SH-SY5Y (cell line): Measurements from ENCODE around the gene SEPTIN11.

Experiments
- GATA2 ChIP-seq: IDR thresholded peaks from 2 replicates; pipeline ENCODE4 v1.6.1; 2011; ENCODE audit warnings: mild to moderate bottlenecking, low read depth, low read length
- GATA3 ChIP-seq: IDR thresholded peaks from 2 replicates; pipeline ENCODE4 v1.6.1; 2011; ENCODE audit warnings: low read depth, mild to moderate bottlenecking, low read length, moderate library complexity

GRCh38 chr4:76969941-76970529 is 20.5 kb downstream of the SEPTIN11 start:
- no peak for TF ChIP-seq GATA3
- TF ChIP-seq GATA2: no peak
